C4-2B (cell line): ENCODE measurements around the gene DYRK1A.

Experiments
- CTCF ChIP-seq: fragments of 450-650 bp; conservative IDR thresholded peaks from 2 replicates; pipeline ENCODE4 v1.5.1; 2017; ENCODE audit warnings: mild to moderate bottlenecking
- ZFX ChIP-seq: fragments of 450-650 bp; IDR thresholded peaks from 2 replicates; pipeline ENCODE4 v1.6.1; 2017

GRCh38 chr21:37427221-37427620, 60.6 kb downstream of the DYRK1A start:
- TF ChIP-seq CTCF (no peak), ZFX (no peak)
